Dermis blood vessel endothelial cell (primary cell): ENCODE measurements around the gene JAG1. TPM values are rescaled to one million over a fixed set of nuclear protein-coding genes. Genes with fewer than 3 reads are reported as not detected.

Experiments used
- DNase-seq: peaks from one replicate; pipeline ENCODE4 v3.0.0; 2010
- total RNA-seq: library from RNA; depleted of rRNA; stranded (reverse); fragments of >200 nt; gene quantifications from 2 replicates; pipeline ENCODE4 v1.2.3, GENCODE V29; 2014

The JAG1 gene
- total RNA-seq, result 124 and 203 TPM in 2 replicates

DNA sequence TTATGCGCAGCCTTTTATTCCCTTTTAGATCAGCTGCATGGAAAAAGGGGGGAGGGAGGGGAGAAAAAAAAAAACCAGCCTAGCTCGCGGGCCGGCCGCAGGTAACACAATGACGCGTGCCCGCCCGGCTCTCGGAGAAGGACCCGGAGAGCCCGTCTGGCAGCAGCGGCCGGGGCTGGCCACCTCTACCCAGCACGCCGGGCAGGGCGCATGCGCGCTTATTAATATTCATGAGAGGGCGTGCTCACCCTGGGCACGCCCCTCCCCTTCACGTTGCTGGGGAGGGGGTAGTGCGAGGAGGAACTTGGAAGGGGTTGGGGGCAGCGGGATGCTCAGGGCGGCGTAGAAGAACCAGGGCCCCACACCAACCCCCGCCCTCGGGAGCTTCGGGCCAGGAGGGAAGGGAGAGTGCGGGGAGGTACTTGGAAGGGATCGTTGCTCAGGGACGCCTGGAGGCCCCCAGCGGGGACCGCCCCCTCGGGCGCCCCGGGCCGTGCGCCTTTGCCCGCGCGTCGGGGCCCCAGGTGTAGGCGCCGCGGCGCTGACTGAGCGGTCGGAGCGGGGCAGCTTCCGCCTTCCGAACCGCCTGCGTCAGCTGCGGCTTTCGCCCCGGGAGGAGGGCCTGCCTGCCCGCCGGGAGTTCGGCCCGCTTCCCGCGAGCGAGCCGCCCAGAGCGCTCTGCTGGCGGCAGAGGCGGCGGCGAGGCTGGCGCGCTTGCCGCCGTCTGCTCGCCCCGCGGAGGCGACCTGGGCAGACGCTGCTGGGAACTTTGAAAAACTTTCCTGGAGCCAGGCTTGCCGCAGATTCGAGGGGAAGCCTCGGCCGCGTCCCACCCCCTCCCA, at the start of gene JAG1:
JAG1 (minus strand) TSS at position 158 of the 842 bp plus-strand sequence. CDS start 469 bp downstream, outside the sequence.
- DNase-seq, result peak; percentile 96

DNA sequence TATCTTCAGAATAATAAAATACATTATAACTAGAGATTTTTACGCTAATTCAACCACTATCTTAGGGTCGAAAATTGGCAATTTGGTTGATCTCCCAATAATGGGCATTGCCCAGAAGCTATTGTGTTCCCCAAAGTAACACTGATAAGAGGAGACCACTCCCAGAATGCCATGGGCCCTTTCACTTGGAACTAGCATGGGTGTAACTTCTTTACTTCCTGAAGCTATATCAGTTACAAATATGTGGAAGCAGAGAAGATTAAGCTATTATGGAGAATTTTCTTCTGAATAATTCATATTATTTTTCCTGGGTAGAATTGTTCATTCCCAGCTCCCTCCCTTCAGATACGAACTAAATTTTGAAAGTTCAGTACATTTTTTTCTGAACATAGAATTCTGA, 48.2 kb upstream of the JAG1 start:
- DNase-seq, result no peak

DNA sequence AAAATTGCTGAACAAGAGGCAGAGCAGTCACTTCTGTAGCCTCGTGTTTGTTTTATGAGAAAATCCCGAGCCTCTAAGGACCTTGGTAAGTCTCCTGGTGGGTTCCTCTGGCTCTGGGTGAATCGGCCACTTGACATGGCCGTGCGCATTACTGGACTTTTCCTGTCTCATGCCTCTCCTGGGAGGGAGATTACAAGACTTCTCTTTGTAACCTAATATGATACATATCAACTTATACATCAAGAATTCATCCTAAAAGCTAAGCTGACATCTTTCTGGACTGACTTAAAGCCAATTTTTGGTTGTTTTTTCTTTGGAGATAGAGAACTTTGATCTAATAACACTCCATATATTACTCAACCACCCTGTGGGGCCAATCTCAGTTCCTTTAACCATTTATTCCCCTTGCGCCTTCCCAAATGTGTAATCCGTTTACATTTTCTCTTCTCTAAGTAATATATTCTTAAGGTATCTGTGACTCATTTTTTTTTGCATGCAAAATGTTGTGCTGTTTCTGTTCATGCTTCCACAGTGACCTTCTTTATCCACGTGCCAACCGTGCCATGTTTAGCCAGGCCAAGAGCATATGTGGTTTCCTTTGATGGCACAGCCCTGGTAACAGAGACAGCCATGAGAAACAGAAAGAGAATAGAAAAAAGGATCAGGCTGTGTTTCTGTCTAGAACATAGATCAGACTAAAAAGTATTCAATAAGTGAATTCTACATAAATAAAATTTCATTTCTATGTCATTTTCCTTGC, 47.5 kb upstream of the JAG1 start:
- DNase-seq, result no peak

DNA sequence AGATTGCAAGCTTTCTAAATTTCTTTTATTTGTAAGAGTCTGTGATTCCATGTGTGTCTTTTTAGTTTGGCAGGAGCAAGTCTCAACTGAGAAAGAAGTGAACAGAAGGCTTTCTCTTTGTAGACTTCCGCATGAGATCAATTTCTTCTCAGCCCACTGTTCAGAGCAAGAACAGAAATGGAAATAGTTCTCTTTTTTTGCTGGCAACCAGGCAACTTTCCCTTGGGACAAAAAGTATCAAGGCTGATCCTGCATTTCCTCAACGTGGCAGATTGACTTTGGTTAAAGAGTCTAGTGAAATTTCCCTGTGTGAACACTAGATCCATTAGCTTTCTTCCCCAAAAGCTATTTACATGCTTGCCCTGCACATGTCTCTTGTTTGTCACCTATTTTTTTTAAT, 46.8 kb upstream of the JAG1 start:
- DNase-seq, result no peak

DNA sequence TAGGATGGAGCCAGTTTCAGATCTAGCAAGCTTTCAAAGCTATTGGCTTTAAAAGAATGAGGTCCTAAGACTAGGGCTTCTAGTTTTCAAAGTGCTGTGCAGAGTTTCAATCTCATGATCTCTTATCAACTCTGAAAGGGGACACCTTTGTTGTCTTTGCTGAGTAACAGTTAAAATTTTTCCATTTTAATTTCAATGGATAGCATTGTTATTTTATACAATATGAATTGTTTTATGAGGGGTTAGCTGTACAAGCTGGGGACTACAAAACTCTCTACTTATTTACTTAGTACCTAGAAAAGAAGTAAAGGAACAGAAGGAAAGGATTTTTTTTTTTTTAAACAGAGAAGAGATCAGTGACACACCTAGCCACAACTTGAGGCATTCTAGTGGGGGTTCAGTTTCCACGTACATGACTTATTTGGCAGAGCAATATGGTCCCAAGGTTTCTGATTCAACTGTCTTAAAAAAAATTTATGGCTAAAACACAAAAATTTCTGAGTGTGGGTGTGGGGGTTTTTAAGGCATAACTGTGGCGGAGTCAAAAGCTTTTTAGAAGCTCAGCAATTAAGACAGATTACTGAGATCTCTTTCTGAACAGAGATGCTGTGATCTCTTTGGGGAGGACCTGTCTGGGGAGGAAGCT, 46.1 kb upstream of the JAG1 start:
- no peak for DNase-seq

DNA sequence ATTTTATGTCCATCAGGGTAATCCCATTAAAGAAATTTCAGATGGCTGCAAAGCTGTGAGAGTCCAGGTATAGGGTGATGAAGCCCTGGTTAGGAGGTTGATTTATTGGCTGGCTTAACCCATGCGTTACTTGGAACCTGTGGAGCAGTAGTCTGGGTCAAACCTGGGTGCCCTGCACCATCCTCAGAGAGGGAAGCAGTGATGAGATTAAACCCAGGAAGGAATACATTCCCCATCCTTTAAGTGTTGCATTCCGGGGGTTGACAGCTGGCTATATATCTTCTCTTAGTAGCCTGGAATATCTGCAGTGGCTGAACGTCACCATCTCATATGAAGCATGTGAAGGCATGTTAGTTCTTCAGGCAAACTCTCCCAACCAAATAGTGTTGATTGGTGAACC, 44.9 kb upstream of the JAG1 start:
- DNase-seq, result no peak

DNA sequence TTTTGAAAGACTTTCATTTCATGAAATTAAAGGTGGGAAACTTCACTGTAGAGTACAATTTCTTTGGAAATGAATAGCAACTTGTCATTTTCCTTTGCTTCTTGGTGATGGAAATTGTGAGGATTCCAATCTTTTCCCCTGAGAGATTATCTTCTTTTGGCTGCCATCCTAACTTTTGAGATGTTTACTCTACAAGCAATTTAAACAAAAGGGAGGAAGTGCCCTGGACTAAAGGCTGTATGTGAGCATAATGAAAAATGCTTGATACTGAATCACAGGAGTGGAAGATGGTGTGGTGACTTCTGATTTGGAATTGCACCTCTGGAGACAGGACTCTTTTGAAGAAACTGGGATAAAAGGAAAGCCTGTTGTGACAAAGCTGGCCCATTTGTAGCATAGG, 43.1 kb upstream of the JAG1 start:
- DNase-seq, result peak; percentile 52

DNA sequence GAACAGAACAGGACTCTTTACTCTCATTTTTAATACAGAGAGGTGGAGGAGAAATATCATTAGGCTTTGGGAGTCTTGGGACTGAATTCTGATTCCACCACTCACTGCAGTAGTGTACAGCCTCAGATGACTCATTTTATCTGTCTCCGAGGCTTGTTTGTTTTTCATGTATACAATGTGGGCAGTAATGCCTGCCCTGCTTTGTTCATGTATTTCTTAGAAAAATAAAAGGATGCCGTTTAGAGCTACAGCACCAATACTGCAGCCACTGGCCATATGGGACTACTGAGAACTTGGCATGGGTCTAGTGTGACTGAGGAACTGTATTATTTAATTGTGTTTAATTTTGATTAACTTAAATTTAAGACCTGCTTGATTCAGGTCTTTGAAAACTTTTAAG, 41.2 kb upstream of the JAG1 start:
- peak; percentile 40 for DNase-seq

DNA sequence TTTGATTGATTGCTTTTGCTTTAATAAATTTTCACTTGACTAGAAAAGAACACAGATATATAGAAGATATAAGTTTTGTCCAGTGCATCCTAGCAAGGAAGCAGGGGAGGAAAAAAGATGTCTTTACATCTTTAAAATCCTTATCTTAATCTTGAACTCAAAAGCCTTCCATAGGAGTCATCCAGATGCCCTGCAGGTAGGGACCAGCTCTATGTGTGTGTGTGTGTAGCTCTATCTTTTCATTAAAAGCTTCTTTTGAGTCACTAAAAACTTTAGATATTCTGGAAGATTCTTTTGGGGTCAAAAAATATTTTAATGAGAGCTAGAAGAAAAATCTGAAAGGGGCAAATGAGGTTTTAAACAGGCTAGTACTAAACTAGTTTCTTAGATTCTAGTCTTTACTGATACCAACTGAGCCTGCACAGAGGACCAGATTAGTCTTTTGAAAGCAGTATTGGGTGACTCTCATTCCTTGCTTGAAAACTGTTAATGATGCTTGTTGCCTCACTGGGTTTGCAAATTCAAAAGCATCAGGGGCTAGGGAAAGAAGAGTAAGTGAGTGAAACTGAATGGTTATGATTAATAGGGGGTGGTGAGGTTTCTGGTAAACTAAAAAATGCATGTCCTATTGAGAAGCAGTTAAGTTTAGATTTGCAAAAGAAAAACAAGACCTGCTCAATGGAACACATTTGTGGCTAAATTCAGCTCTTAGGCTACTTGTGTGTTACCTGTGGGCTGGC, 40.6 kb upstream of the JAG1 start:
- DNase-seq, result no peak

DNA sequence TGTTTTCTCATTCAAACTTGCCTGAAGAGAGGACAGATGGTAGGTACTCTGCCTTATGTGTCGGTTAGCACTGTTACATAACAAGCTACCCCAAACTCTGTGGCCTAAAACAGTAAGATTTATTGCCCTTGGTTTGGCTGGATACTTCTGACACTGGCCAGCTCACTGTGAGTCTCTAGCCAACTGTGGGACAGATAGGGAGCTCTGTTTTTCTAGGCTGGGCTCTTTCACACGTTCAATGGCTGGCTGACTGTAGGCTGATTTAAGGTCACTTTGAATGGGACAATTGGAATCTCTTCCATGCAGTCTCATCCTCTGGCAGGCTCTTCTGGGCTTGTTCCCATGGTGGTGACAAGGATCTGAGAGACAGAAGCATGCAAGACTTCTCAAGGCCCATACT, 39.4 kb upstream of the JAG1 start:
- DNase-seq, result no peak

DNA sequence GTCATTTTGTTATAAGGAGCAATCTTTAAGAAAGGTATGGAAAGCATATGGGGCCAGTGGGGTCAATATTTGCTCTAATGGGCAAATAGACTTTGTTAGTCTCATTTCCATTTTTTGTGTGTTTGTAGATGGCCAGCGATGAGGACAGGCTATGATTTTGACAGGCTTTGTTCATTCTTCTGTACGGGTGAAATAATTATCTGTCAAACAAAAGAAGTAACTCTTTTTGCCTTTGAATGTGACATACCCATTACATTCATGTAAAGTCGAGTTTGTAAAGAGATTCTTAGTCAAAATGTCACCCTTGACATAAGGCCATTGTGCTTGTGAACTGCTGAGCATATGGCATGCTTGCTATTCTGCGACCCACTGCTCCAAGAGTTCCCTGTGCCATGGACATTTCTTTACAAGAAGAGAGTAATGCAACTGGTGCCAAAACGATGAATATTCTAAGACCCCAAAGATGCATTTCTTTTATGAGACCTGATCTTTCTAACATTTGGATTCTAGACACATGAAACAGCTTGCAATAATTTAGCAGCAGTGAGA, 38.2 kb upstream of the JAG1 start:
- DNase-seq, result no peak

DNA sequence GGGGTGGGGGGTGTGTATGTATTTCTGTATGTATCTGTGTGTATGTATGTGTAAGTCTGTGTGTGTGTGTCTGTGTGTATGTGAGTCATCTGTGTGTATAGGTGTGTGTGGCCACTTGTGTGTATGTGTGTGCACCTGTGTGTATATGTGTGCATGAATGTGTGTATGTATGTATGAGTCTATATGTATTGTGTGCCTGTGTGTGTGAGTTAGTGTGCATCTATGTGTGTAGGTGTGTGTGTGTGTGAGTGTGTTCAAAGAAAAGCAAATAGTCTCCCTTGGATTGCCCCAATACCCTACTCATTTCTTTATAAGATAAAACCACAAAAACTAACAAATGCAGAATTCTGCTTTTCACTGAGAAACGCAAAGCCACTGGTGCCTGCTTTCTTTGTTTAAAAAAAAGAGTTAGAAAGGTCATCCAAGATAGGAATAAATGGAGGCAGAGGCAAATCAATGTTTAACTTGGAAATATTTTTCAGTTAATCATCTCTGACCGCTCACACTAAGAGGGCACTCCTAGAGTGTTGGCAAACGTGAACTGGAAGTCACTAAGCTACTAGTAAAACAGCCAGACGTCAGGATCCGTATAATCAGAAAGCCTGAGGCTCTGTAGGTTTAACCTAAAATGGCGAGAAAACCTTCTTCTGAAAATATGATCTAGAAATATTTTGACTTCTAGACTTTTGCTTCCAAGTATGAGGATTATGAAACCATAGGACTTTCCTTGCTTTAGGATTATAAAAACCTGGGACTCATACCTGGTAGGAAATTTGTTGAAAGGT, 37.4 kb upstream of the JAG1 start:
- no peak for DNase-seq

DNA sequence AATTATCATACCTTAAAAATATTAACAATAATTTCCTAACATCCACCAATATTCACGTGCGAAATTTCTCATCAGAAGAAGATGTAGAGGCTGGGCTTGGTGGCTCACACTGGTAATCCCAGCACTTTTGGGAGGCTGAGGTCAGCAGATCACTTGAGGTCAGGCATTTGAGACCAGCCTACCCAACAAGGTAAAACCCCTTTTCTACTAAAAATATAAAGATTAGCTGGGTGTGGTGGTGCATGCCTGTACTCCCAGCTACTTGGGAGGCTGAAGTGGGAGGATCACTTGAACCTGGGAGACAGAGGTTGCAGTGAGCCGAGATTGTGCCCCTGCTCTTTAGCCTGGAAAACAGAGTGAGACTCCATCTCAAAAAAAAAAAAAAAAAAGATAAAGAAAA, 36.1 kb upstream of the JAG1 start:
- DNase-seq, result no peak

DNA sequence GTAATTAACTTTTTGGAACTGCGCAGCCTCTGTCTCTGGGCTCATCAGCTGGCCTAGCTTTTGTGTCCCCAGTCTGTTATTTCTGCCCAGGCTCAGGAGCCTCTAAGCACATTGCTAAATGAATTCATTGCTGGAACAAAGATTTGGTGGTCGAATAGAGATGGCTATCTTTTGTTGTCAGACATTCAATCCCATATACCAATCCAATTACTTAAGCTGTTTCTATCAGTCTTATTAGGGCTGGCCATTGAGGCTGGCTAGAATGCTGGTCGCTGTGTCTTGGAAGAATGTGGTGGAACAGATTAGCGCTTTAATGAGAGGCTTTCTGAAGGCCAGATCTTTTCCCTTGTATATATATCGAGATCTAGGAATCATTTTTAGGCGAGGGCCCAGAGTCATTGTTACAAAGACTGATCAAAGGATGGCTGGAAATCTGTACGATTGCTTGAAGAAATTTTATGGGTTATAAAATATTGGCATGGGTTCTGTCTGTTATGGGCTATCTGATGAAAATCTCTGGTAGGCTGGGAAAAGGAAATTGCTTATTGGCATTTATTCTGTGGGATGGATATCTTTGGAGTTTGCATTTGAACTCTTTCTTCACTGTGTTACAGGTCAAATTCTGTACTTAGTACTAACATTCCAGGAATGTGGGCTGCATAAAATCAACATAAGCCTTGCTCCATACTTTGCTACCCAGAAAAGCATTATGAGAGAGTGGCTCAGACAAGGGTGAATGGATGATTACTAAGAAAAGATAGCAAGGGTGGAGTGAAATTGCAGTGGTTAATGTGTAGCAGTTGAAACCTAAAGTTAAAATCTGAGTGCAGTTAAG, 34.8 kb upstream of the JAG1 start:
- peak; percentile 7 for DNase-seq

DNA sequence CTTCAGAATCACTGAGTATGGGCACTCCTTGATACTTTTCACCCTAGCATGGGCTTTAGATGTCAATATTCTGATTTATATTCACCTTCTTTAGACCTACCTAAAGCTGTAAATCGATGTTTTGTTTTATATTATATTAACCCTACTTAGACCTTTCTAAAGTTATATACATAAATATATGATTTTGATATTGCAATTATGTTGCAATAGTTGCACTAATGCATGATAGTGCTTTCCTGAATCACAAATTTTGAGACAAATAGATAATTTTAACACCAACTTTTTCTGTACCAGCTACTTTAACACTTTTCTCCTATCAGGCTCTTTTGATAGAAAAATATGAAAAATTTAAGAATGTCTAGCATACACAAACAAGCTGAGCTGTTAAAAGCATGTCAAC, 34.0 kb upstream of the JAG1 start:
- DNase-seq, result no peak

DNA sequence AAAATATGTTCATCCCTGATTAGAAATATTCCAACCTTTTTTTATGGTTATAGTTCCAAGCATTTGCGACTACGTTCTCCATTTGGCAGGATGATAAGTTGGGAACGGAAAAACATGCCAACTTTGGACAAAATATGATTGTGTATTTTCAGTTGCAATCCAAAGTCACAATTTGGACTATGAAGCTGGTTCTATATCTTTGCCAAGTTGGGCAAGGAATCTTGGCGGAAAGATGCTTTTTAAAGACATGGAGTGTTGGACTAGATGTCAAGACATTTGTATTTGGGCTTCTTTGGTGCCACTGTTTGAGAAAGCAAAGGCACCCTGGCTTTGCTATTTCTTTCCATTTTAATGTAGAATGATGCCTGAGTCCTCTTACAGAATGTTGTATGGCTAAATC, 33.3 kb upstream of the JAG1 start:
- DNase-seq, result no peak

DNA sequence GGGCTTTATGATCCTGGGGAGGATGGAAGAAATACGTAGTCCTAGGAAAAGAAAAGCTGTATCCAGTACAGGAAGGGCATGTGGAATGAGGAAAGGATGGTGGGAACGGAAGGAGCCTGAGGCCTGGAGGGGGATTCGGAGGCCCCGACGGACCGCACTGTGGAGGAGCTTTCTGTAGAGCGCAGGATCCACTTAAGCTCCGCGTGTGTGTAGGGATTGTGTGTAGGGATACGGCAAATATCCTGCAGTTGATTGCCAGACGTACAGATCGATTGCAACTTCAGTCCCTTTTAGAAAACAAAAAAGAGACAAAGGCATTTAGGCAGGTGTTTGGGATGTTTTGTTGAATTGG, 32.6 kb upstream of the JAG1 start:
- DNase-seq, result no peak

DNA sequence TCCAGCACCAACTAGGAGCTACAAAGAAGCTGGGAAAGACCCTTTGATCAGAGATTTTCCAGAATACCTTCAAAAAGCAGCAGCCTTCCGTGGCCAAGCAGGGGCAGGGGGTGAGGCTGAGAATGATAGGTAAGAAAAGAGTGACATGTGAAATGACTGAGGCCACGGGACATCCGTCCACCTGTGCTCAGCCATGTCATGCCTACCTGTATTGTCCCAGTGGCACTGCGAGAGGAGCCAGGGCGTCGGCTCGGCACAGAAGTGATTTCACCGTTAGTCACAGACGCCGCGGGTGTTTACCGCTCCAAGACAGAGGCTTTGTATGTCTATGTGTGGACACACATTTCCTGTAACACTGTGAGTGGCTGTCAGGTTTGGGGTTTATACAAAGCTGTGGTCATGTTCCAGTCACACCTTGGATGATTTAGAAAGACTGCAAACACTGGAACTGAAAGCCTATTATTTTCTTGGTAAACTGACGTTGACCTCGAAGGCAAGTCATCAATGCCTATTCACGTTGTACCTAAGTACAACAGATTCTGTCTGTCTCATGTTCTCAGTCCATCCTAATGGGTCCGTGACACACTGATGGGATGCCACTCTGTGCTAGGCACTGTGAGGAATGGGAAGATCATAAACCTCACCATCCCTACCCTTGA, 32.1 kb upstream of the JAG1 start:
- DNase-seq, result no peak

DNA sequence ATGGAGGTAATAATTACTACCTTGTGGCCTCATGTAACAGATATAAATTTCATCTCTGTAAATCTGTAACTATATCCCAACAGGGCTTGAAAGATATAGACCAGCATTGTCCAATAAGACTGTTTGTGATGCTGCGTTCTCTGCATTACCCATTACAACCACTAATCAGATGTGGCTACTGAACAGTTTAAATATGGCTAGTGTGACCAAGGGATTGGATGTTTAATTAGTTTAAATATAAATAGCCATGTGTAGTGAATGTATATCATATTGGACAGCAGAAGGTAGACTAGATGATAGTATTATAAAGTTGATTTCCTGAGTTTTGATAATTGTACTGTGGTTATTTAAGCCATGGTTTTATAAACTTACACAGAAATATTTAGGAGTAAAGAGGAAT, 27.8 kb upstream of the JAG1 start:
- DNase-seq, result no peak

DNA sequence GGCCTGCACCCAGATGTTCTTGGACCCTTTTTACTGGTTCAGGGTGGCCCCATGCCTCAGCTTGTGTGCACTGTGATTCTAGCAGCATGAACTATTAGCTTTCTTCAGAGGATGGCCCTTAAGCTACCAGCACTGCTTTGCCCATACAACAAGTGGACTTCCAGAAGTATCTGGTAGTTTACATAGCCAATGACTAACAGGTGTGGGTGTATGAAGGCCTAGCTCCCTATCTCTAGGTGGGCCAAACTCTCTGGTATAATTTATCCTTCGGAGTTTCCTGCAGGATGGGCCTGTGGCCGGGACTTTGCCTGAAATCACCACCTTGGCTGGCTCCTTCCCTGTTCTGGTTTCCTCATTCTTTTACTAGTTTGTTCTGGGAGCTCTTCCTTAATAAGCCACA, 26.1 kb upstream of the JAG1 start:
- no peak for DNase-seq
